SIG-M5 (cell line): ENCODE data around the gene TARP.
"Not testable (repeated sequence)": the region's sequence is repeated elsewhere in the genome, so short reads cannot be mapped to it uniquely, and the experiment has no call there.

ENCODE experiments used
- DNase-seq: peaks from one replicate; lab custom pipeline; 2025; lab: John Stamatoyannopoulos, UW

Gene TARP

DNA sequence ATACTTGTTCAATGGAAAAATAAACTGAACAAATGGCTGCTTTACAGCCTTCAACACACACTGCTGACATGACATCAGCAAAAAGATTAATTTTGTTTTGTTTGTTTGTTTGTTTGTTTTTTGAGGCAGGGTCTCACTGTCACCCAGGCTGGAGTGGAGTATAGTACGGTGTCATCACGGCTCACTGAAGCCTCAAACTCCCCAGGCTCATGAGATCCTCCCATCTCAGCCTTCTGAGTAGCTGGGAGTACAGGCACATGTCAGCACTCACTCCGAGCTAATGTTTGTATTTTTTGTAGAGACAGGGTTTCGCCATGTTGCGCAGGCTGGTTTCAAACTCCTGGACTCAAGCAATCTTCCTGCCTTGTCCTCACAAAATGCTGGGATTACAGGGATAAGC is 10.9 kb downstream of the TARP start:
- no peak for DNase-seq

DNA sequence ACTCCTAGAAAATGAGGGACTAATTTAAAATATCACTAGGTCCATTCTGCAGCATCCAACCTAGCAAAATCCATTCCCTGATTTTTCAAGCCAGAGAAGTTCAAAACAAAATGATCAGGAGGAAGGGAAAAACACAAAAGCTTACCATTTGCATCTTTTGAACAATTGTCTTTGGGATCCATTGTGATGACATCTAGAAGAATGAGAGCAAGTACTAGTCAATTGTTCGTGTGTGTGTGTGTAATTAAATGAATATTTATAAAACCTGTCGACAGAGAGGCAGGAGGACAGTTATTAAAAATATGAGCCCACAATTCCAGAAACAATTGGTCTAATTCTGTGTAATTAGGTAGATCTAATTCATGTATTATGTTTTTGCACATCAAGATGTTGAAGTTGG is 11.4 kb downstream of the TARP start:
- not testable (repeated sequence) for DNase-seq

DNA sequence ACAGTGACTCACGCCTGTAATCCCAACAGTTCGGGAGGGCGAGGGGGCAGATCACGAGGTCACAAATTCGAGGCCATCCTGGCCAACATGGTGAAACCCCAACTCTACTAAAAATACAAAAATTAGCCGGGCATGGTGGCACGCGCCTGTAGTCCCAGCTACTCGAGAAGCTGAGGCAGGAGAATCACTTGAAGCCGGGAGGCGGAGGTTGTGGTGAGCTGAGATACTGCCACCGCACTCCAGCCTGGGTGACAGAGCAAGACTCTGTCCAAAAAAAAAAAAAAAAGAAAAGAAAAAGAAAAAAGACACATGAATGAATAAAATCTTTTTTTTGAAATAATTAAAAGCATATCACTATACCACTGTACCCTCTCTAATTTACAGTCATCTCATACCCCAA is 11.8 kb downstream of the TARP start:
- DNase-seq: not testable (repeated sequence)

DNA sequence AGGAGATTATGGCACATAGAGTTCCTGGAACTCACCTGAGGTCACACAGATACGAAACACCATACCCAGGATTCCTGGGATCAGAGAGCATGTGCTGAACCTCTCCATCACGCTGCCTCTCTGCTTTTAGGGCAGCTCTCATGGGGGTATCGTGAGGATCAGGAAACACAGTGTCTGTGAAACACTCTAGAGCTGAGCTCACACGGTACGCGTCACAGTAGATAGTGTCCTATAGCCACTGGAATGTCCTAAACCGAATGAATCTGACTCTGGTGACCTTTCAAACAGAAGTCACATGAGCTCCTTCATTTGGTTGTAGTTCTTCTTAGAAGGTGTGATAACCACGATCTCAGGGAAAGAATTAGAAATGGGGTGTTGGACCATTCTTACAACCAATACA is 14.3 kb downstream of the TARP start:
- not testable (repeated sequence) for DNase-seq

DNA sequence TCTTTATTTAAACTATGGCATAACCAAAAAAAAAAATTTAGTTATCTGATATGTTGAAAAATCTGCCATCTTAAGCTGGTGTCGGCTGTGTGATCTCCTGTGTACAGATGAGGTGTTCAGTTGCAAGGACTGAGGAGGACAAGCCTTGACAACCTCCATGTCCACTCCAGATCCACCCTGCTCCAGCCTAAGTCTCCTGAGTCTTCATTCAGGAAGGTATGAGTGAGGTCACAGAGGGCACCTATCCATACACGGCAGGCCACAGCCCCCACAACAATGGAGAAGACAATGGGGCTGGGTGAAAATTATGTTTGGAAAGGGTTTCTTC is 16.1 kb downstream of the TARP start:
- DNase-seq: no peak

DNA sequence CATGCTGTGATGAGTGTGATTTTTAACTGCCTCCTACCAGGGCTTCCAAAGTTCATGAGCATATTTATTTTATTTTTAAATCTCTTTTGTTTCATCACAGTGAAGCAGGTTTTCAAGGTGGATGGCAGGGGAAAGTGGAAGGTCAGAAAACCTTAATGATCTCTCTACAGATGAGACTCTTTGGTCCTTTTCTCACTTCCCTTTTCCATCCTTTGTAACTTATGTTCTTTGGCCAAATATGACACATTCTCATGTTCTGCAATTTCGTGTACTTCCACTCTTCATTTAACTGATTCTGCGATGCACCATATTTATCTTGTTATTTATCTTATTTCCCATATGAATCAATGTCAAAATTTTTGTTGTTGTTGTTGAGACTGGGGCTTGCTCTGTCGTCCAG is 23.6 kb downstream of the TARP start:
- DNase-seq: not testable (repeated sequence)

DNA sequence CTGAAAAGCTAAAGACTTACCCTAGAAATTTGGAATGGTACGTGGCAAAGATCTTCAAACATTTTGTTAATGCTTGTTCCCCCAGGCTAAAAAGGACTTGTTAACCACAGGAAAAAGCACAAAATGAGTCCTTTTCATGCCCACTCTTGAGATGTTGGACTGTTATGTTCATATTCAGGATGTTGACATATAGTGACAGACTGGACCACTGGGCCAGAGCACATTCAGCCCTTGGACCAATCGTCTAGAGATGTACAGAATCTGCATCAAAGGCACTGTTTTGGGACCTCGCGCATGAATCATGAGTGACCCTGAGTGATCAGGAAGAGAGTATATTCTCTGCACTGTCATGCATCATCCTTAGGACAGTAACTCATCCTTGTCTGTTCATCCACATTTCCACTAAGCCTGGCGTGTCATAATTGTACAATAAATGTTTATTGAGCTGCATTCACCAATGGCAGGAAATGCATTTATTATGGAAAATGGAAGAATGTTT is 25.3 kb downstream of the TARP start:
- DNase-seq: no peak

DNA sequence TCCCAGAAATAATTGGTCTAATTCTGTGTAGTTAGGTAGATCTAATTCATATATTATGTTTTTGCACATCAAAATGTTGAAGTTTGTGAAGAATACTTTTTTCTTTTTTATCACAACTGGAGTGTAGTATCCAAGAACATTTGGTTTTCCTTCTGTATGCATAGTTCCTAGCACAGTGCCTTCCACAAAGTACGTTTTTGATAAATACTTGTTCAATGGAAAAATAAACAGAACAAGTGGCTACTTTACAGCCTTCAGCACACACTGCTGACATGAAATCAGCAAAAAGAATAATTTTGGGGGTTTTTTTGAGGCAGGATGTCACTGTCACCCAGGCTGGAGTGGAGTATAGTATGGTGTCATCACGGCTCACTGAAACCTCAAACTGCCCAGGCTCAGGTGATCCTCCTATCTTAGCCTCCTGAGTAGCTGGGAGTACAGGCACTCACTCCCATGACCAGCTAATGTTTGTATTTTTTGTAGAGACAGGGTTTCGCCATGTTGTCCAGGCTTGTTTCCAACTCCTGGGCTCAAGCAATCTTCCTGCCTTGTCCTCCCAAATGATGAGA is 27.9 kb downstream of the TARP start:
- no peak for DNase-seq

DNA sequence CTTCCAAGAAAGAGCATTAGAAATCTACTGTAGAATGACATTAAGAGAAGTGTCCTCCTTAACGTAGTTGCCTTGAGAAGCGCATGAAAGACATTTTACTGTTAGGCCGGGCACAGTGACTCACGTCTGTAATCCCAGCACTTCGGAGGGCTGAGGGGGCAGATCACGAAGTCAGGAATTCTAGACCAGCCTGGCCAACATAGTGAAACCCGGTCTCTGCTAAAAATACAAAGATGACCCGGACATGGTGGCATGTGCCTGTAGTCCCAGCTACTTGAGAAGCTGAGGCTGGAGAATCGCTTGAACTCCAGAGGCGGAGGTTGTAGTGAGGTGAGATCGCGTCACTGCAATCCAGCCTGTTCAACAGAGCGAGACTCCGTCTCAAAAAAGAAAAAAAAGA is 28.9 kb downstream of the TARP start:
- DNase-seq: no peak

DNA sequence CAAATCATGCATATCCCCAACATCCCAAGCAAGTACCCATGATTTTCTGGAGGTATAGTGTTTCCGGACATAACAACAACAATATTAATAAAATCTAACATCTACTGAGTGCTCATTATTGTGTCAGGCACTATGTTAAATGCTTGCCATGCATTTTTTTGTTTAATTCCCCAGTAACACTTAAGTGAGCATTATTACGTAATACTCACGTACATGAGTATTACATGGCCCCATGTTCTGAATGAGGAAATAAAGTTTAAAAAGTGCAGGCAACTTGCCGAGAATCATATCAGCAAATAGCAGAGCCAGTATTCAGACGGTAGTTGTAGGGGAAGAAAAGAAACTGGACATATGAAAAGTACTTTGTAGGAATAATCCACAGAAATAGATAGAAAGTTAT is 30.1 kb downstream of the TARP start:
- not testable (repeated sequence) for DNase-seq

DNA sequence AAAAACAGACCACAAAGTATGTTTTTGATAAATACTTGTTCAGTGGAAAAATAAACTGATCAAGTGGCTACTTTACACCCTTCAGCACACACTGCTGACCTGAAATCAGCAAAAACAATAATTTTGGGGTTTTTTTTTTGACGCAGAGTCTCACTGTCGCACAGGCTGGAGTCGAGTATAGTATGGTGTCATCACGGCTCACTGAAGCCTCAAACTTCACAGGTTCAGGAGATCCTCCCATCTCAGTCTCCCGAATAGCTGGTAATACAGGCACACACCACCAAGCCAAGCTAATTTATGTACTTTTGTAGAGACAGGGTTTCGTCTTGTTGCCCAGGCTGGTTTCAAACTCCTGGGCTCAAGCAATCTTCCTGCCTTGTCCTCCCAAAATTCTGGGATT is 30.6 kb downstream of the TARP start:
- no peak for DNase-seq

DNA sequence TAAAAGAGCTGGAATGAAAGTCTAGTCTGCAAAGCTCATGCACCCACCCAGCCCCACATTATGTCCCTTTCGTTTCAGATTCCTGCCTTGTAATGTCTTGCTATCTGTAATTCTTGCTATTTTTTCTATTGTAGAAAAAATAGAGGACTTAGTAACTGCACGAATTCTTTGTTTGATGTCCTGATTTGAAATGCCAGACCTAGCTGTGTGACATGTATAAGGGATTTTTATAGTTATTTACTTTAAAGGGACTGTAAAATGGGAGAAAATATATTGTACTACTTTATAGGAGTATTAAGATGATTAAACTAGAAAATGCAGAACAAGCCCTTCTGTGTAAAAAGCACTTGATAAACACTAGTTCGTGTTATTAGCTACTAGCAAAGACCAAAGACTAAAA is 32.4 kb downstream of the TARP start:
- no peak for DNase-seq

DNA sequence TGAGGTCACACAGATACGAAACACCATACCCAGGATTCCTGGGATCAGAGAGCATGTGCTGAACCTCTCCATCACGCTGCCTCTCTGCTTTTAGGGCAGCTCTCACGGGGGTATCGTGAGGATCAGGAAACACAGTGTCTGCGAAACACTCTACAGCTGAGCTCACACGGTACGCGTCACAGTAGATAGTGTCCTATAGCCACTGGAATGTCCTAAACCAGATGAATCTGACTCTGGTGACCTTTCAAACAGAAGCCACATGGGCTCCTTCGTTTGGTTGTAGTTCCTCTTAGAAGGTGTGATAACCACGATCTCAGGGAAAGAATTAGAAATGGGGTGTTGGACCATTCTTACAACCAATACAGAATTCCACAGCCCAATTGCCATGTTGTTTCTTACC is 34.3 kb downstream of the TARP start:
- not testable (repeated sequence) for DNase-seq

DNA sequence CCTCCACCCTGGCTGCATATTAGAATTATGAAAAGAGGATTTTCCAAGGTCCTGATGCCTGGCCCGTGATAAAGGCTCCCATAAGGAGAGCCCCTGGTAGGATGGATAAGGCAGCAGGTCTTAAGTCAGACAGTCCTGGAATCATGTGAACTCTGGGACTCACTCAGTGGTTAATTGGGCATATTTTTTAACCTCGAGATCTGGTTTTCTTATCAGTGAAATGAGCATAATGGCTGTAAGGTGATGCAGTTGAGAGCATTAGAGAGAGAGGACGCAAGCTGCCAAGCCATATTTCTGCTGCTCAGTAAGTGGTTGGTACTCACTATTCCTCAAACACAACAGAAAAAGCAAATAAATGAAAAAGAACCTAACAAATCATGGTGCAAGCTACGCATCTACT is 37.8 kb downstream of the TARP start:
- no peak for DNase-seq

DNA sequence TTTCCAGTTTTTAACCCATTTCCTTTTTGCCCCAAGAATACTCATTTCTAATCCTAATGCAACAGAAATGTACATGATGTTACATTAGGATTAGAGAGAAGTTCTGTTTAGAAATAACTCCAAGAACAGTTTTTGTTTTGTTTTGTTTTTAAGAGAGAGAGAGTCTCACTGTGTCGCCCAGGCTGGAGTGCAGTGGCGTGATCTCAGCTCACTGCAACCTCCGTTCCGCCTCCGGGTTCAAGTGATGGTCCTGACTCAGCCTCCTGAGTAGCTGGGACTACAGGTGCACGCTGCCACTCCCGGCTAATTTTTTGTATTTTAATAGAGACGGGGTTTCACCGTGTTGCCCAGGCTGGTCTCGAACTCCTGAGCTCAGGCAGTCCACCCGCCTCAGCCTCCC is 38.7 kb downstream of the TARP start:
- not testable (repeated sequence) for DNase-seq

DNA sequence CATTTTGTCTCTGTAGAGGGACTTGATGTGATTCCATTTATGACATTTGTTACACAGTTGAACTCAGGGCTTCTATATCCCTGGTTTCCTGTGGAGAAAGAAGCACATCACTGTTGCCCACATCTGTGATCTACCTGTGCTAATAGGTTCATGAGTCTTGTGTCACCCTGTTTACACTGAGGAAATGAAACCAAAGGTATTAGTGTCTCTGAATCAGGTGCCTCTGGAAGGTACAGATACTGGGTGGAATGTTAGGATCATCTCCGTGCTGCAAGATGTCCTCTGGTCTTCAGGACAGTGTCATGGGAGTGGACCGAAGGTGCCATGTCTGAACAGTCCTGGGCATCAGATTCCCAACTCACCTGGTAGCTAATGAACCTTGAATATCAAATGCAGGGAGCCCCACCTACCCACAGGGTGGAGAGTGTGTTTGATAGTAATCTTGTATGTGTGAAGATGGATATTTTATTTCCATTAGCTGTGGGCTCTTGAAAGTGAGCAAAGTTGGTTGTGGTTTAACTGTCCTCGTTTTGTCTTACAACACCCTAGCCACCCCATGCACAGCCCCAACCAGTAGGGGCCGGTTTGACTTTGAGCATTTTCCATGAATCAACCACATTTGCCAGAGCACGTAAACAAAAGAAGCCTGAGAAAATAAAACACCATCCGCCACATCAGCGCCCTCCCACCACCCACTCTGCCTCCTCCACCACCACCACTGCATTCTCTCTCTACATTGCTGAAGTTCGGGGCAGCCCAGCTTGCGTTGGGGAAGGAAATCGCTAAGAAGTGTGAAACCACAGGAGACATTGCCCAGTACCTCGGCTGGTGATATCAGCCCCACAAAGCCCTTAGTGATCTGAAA is 40.7 kb downstream of the TARP start:
- peak; percentile 66 for DNase-seq

DNA sequence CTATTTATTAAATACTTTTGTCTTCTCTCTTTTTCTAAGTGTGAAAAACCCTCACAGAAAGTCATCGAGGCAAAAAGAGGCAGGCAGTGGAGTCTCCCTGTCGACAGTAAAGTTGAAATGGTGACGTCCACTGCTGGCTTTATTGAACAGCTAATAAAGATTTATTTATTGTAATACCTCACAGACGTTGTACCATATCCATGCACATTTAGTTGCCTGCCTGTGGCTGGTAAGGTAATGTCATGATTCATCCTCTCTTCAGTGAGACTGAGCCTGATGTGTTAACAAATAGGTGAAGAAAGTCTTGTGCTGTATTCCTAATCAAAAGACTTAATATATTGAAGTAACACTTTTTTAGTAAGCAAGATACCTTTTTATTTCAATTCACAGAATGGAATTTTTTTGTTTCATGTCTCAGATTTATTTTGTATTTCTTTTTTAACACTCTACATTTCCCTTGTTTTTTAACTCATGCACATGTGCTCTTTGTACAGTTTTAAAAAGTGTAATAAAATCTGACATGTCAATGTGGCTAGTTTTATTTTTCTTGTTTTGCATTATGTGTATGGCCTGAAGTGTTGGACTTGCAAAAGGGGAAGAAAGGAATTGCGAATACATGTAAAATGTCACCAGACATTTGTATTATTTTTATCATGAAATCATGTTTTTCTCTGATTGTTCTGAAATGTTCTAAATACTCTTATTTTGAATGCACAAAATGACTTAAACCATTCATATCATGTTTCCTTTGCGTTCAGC is 43.4 kb downstream of the TARP start:
- DNase-seq: no peak

DNA sequence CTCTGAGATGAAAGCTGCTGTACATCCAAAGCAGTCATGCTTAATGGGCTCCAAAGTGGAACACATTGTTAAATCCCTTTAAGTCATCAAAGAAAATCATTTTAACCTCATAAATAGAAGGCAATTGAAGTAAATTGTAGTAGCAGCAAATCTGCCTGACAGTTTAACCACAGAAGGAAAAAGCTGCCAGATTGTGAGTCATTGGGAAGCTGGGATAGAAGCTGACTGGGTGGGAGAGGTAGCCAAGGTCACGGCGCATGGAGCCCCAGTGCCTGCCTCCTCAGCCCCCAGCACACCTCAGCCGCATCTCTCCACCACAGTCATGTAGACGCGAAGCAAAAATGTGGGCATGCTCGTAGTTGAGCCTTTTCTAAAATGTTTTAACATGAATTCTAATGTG is 44.0 kb downstream of the TARP start:
- DNase-seq: no peak

DNA sequence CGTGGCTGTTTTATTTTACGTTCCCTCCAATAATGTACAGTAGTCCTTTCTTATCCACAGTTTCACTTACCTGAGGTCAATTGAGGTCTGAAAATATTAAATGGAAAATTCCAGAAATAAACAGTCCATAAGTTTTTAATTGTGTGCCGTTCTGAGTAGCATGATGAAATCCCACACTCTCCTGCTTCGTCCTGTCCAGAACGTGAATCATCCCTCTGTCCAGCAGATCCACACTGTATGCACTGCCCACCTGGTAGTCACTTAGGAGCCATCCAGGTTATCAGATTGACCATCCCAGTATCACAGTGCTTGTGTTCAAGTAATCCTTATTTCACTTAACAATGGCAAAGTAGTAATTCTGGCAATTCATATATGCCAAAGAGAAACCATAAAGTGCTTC is 49.0 kb downstream of the TARP start:
- no peak for DNase-seq

DNA sequence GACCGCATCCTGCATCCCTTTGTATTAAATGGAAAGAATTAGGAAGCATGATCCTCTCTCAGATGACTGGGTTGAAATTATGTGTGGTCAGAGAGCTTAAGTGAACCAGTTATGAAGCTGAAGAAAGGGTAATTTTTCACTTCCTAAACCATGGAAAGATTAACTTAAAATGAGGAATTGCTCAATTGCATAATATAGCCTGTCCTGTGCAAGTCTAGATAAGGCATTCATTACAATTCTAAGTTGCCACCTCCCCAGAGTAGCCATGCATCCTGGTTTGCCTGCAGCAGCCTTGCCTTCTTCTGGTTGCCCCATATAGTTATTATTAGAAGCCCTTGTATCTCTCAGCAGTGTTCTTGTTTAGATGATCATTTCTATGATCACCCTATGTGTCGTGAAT is 50.1 kb downstream of the TARP start:
- no peak for DNase-seq

DNA sequence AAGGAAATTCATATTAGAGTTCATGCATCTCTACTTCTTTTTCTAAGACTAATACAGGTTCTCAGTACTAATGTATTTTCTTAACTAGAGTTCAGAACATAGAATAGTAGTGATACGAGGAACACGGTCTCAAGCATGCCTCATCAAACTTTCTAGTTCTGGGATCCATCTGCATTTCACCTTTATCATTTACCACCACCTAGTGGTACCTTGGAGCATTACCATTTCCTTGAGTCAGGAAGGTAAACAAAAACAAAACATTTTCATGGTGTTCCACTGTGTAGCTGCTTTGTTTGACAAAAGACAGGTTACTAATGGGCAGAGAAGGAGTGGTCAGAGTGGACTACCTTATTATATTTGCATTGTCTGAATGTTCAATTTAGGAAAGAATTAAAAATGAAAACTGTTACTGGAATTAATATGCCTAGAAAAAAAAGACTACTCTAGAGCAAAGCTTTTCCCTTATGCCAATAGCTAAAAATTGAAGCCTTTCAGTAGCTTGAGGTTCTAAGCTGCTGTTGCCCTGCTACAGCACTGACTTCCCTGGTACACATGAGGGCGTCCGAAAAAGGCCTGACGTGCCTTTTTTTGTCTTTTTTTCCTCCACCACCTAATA is 50.8 kb downstream of the TARP start:
- no peak for DNase-seq

DNA sequence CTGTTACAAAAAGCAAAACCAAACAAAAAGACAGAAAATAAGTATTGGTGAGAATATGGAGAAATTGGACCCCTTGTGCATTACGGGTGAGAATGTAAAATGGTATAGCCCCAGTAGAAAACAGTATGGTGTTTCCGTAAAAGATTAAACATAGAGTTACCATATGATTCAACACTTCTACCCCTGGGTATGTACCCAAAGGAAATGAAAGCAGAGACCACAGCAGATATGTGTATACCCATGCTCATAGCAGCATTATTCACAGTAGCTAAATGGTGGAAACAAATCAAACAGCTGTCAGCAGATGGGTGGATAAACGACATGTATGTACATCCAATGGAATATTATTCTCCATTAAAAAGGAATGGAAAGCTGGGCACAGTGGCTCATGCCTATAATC is 53.0 kb downstream of the TARP start:
- no peak for DNase-seq

DNA sequence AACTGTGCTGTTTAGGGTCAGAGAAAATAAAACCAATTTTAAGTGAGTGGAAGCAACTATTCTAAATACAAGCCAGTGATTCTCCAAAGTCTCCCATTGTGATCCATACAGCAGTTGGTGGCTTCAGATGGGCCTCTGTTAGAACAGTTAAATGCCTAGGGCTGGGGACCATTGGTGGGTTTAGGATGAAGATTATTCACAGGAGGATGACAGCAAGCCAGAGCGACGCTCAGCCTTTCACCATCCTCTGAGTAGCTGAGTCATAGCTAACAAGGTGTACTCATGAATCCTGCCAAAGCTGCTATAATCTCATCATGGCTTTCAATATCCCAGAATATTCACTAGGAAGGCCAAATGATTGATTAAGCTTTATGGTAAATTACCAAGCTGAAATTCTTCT is 55.8 kb downstream of the TARP start:
- DNase-seq: no peak
